Measurements from ENCODE around the gene PACS1.

DNA sequence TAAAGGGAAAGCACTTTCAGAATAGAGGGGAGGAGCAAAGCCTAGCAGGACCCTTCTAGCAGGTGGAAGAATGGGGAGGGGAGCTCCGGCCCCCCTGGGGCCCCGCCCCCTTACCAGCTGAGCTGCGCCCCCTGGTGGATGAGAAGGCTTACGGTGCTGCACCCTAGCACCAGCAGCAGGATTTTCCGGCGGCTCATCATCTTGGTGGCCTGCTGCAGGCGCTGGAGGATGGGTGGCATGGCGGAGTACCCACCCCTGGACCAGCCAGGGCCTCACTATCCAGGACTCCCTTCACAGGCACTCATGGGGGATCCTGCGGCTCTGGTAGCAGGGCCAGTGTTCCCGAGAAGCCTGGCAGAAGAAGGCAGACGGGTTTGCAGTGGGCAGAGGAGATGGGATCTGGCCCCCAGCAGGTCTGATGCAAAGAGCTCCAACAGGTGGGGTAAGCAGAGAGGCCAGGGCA lies 24.9 kb upstream of the PACS1 start:
- peak; percentile 63 to 83 (median 67) for TF ChIP-seq CTCF (IDR thresholded peaks at IDR 0.05)
- no peak for TF ChIP-seq POLR2A (IDR thresholded peaks at IDR 0.05)
- no peak for TF ChIP-seq EP300 (IDR thresholded peaks at IDR 0.05)

Data from ovary (tissue), 3 donors.